Esophagus muscularis mucosa (tissue), 4 donors: Measurements from ENCODE around the gene PXDN.
"Not testable (repeated sequence)": the region's sequence is repeated elsewhere in the genome, so short reads cannot be mapped to it uniquely, and the experiment has no call there.

Experiments
- EP300 ChIP-seq: sonication (generic); formaldehyde crosslinking; IDR thresholded peaks from one replicate; pipeline ENCODE4 v1.6.1; 2017; ENCODE audit warnings: antibody characterized with exemption
- POLR2A ChIP-seq: fragments of 450-650 bp; IDR thresholded peaks from one replicate; pipeline ENCODE4 v1.6.1; 2017; ENCODE audit warnings: antibody characterized with exemption, moderate library complexity, mild to moderate bottlenecking, low read depth
- POLR2AphosphoS5 ChIP-seq, 2 donors: sonication (generic); formaldehyde crosslinking; IDR thresholded peaks; one replicate each; pipeline ENCODE4 v1.6.1; 2017; ENCODE audit warnings: antibody characterized with exemption in 2 of 2
- TF ChIP-seq, protein P1 (sequence below), 3 experiments: fragments of 200-600 bp in 2 of 3; fragments of 450-650 bp in 1 of 3; sonication (generic) in 2 of 3; IDR thresholded peaks; one replicate each; pipeline ENCODE4 v1.5.1; 2017 to 2019; ENCODE audit warnings: antibody characterized with exemption in 3 of 3, mild to moderate bottlenecking in 2 of 3, moderate library complexity in 1 of 3

DNA sequence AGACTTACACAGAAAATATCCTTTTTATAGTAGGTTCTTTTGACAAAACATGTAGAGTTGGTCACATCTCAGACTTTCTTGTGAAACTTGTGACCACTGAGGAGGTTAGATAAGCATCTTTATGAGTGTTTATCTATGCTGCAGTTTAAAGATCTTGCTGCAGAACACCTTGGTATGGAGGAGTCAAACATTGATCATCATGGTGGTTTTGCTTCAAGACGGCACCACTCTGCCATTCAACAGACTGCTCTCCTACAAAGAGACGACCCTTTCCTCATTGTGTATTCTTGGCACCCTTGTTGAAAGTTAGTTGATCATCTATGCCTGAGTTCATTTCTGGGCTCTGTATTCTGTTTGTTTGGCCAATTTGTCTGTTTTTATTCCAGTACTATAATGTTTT lies 20.0 kb downstream of the PXDN start:
- TF ChIP-seq, protein P1, sequence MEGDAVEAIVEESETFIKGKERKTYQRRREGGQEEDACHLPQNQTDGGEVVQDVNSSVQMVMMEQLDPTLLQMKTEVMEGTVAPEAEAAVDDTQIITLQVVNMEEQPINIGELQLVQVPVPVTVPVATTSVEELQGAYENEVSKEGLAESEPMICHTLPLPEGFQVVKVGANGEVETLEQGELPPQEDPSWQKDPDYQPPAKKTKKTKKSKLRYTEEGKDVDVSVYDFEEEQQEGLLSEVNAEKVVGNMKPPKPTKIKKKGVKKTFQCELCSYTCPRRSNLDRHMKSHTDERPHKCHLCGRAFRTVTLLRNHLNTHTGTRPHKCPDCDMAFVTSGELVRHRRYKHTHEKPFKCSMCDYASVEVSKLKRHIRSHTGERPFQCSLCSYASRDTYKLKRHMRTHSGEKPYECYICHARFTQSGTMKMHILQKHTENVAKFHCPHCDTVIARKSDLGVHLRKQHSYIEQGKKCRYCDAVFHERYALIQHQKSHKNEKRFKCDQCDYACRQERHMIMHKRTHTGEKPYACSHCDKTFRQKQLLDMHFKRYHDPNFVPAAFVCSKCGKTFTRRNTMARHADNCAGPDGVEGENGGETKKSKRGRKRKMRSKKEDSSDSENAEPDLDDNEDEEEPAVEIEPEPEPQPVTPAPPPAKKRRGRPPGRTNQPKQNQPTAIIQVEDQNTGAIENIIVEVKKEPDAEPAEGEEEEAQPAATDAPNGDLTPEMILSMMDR (IDR thresholded peaks at IDR 0.05) = not testable (repeated sequence)
- not testable (repeated sequence) for TF ChIP-seq POLR2AphosphoS5 (IDR thresholded peaks at IDR 0.05); POLR2A; EP300
